Measurements from ENCODE around the gene RPS16.

DNA sequence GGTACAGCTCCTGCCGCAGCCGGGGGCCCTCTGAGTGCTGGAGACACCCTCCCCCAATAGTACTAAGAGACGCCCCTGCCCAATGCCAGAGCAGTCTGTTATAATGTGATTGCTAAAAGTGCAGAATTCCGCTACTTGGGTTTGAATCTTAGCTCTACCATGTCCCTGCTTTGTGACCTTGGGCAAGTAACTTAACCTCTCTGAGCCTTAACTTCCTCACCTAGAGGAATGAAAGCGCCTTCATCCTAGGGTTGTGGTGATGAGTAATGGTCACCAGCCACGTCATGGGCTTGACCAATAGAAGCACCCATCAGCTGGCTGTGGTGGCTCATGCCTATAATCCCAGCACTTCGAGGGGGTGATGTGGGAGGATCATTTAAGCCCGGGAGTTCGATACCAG lies 16.7 kb downstream of the RPS16 start:
- TF ChIP-seq, protein P1, sequence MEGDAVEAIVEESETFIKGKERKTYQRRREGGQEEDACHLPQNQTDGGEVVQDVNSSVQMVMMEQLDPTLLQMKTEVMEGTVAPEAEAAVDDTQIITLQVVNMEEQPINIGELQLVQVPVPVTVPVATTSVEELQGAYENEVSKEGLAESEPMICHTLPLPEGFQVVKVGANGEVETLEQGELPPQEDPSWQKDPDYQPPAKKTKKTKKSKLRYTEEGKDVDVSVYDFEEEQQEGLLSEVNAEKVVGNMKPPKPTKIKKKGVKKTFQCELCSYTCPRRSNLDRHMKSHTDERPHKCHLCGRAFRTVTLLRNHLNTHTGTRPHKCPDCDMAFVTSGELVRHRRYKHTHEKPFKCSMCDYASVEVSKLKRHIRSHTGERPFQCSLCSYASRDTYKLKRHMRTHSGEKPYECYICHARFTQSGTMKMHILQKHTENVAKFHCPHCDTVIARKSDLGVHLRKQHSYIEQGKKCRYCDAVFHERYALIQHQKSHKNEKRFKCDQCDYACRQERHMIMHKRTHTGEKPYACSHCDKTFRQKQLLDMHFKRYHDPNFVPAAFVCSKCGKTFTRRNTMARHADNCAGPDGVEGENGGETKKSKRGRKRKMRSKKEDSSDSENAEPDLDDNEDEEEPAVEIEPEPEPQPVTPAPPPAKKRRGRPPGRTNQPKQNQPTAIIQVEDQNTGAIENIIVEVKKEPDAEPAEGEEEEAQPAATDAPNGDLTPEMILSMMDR (IDR thresholded peaks at IDR 0.05): no peak
- no peak for TF ChIP-seq ZFX (IDR thresholded peaks at IDR 0.05; ENCODE audit: borderline replicate concordance)
